Stimulated activated CD4-positive, alpha-beta T cell treated with anti-CD3 and anti-CD28 coated beads, TNF-alpha, amount 100 ng/mL, for 4 hours (primary cell): ENCODE measurements around the gene PTPRN2.

Experiments used
- DNase-seq, 3 experiments: peaks; one replicate each; pipeline ENCODE4 v3.0.0-alpha.2; 2020; ENCODE audit warnings: low read depth in 3 of 3

Gene PTPRN2

DNA sequence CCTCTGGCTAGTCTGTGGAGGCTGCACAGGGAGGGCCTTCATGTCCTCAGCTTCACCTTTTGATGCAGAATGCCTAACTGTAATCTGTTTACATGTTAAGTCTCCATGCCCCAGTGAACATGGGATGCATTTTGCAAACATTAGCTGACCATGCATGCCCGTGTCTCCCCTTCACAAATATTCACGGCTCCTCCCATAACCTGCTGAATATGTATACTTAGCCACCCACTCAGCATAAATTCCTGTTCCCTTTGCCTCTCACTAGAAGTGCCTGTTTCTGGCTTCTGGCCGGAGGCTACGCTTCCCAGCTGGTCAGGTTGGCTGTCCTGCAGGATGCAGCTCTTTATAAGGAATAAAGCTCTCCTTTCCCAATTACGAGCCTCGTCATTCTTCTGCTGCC lies 698.1 kb downstream of the PTPRN2 start:
- no peak for DNase-seq

GRCh38 chr7:157888579-157888978 lies 699.0 kb downstream of the PTPRN2 start:
- no peak for DNase-seq

GRCh38 chr7:157887400-157887799 lies 700.2 kb downstream of the PTPRN2 start:
- no peak for DNase-seq

DNA sequence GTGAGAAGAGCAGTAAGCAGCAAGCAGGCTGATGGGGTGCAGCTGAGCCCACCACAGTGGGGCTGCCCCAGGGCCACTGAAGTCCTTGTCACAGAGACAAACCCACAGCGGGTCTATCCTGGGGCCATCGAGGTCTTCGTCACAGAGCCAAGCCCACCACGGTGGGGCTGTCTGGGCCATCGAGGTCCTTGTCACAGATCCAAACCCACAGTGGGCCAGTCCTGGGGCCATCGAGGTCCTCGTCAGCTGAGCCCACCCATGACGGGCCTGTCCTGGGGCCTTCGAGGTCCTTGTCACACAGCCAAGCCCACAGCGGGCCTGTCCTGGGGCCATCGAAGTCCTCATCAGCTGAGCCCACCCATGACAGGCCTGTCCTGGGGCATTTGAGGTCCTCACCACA lies 700.9 kb downstream of the PTPRN2 start:
- no peak for DNase-seq

- no peak for DNase-seq
Observed at GRCh38 chr7:157886266-157886665, 701.4 kb downstream of the PTPRN2 start.

DNA sequence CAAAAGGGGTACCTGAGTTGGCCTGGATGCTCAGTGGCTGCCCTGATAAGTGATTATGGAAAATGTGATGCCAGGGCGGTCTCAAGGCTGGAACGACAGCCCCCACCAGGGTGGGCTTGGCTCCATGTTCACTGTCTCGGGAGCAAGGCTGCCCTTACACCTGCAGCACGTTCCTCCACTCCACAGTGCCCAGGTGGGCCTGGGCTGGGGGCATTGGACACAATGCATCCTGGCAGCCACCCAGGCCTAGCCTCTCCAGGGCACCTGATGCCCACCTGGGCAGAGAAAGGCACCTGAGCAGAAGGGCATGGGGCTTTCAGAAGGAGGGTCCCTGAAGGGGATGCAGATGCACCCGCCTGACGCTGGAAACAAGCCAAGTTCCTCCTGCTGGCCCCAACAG lies 702.5 kb downstream of the PTPRN2 start:
- DNase-seq = no peak

DNA sequence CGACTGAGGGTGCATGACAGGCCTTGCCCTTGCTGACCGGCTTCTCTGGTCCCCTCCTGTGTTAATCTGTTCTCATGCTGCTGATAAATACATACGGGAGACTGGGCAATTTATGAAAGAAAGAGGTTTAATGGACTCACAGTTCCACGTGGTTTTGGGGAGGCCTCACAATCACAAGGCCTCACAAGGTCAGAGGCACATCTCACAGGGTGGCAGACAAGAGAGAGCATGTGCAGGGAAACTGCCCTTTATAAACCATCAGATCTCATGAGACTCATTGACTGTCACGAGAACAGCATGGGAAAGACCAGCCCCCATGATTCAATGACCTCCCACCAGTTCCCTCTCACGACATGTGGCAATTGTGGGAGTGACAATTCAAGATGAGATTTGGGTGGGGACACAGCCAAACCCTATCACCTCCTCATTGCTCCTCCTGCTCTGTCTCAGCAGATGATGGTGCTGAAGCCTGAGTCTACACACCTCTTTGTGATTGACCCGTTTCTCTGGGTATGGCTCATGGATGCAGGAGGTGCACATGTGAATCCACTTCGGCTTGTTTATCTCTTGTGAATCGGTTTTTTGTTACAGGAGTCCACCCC lies 703.1 kb downstream of the PTPRN2 start:
- DNase-seq = no peak

GRCh38 chr7:157881048-157881771 lies 706.4 kb downstream of the PTPRN2 start:
- DNase-seq = no peak

DNA sequence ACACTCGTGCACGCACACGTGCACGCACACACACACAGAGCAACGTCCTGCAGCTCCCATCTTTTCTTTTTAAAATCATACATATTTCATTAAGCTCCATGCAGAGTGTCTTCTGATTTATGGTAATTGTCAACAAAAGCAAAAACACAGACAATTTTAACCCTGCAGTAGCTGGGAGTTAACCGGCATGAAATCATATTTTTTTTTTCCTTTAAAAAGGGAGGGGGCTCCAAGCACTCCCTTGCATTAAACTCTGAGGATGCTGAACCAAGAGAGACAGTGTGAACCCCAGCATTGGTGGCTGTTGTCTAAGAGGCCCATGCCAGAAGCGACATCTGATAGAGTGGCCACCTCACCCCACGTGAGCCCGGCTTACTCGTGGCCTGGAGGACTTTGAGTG lies 708.2 kb downstream of the PTPRN2 start:
- no peak for DNase-seq

DNA sequence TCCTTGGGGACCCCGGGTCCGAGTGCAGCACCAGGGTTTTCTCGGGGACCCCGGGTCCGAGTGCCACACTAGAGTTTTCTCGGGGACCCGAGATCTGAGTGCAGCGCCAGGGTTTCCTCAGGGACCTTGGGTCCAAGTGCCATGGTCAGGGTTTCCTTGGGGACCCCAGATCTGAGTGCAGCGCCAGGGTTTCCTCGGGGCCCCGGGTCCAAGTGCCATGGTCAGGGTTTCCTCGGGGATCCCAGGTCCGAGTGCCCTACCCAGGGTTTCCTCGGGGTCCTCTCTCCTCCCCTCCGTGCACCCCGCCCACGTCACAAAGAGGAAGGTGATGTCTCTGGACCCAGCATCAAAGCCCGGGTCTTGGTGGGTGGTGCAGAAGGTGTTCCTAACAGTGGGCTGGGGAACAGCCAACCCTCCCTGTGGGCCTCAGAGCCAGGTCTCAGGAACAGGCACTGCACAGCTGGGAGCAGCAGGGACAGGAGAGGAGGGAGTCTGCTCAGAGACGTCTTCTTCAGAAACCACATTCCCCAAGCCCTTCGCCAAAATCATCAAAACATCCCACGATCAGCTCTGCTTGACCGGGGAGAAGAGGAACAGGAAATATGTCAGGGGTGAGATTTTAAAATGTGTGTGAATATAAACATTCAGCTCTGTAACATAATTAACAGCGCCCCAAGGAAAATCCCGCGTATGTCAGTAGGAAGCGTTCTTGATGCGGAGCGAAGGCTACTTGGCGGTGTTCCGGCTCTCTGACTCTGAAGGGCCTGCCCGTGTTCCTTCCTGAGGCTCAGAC lies 710.1 kb downstream of the PTPRN2 start:
- DNase-seq = no peak

DNA sequence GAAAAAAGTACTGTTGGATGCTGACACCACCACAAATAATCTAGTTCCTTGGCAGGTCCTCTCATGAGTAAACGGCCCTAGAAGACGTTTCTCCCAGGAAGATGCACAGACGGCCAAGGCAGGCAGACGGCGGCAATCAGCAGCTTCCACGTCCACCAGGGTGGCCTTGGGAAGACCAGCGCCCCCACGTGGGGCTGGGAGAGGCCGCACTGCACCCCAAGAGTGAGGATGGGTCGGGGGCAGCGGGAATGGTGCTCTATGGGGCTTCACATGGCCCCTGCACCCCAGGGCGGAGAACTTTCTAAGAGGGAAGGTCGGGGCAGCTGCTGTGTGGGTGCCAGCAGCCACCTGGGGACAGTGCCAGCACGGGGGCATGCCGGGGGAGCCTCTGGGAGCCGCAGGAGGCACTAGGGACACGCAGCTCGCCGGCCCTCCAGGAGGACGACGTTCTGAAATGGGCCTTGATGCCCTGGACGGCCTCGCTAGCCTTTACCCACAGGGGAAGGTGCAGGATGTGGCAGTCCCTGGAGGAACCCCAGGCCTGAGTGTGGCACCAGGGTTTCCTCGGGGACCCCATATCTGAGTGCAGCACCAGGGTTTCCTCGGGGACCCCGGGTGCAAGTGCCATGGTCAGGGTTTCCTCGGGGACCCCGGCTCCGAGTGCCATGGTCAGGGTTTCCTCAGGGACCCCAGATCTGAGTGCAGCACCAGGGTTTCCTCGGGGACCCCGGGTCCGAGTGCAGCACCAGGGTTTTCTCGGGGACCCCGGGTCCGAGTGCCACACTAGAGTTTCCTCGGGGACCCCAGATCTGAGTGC lies 710.9 kb downstream of the PTPRN2 start:
- no peak for DNase-seq

DNA sequence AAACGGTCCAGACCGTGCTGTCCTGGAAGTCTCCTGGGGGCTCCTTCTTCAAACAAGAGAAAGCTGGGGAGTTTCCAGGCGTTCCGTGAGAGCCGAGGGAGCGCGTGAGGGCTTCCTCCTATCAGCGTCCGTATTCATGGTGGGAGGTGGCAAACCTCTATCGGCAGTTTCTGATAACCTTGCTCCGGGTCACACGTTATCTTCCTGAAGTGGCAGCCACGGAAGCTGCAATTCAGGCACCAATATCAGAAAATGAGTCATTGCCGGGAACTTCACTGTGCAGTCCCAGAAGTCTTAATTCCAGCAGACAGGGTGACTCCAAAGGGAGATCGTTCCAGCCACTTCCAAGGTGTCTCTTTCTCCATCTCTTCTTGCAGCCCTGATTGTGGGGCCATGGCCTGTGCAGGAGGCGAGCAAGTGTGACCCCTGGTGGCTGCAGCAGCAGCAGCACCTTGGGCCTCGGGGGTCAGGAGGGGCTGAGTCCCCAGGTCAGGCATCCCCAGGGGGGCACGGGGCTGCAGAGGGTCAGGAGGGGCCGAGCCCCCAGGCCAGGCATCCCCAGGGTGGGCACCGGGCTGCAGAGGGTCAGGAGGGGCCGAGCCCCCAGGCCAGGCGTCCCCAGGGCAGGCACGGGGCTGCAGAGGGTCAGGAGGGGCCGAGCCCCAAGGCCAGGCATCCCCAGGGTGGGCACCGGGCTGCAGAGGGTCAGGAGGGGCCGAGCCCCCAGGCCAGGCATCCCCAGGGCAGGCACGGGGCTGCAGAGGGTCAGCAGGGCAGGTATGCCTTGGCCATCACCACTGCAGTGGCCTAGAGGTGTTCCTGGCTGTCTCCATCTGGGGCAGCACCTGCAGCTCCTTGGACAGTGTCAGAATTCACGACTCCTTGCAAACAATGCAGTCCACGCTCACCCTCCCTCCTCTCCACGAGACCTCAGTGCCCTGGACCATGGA lies 712.1 kb downstream of the PTPRN2 start:
- DNase-seq = peak; percentile 31 to 48 (median 34)

GRCh38 chr7:157874870-157875229 lies 712.8 kb downstream of the PTPRN2 start:
- no peak for DNase-seq

GRCh38 chr7:157874208-157874816 lies 713.3 kb downstream of the PTPRN2 start:
- no peak for DNase-seq

DNA sequence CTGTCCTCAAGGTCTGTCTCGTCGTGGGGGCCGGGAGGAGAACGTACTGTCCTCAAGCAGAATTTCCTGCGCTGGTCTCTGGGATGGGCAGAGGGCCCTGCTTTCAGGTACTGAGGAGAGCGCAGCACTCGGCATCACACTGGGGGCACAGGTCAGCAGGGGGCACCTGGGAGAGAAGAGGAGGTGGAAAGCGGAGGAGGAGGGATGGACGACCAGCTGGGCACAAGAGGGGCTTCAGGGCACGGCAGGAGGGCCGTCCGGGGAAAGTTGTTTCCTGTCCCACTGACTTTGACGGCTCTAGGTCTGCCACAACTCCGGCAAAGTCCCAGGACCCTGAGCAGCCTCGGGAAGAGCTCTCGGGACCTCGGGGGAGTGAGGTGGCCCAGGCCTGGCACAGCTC lies 714.0 kb downstream of the PTPRN2 start:
- DNase-seq = no peak

- no peak for DNase-seq
Observed at GRCh38 chr7:157873181-157873580, 714.4 kb downstream of the PTPRN2 start.

DNA sequence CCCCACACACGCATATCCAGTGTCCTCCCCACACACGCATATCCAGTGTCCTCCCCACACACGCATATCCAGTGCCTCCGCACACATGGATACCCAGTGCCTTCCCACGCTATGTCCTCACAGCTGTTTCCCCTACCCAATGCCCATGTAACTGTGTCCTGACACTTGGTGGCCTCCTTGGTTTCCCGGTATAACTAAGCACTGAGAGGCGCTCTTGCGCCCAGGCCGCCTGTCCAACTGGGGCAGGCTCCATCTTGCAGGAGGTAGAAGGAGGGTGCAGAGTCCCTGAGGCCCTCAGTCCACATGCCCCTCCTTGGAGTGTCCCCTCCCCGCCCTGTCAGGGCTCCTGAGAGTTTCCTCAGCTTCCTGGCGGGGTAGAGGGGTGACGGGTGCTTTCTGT lies 715.2 kb downstream of the PTPRN2 start:
- no peak for DNase-seq

DNA sequence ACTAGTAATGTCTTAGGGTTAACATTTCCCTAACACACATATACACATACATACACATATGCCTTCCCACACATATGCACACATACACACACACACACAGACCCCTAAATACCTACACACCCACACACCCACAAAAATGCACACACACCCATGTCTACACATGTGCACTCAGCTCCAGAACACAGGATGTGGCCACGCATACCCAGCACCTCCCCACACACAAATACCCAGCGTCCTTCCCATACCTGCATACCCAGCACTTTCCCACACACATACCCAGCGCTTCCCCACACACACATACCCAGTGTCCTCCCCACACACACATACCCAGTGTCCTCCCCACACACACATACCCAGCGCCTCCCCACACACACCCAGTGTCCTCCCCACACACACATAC lies 715.9 kb downstream of the PTPRN2 start:
- no peak for DNase-seq

DNA sequence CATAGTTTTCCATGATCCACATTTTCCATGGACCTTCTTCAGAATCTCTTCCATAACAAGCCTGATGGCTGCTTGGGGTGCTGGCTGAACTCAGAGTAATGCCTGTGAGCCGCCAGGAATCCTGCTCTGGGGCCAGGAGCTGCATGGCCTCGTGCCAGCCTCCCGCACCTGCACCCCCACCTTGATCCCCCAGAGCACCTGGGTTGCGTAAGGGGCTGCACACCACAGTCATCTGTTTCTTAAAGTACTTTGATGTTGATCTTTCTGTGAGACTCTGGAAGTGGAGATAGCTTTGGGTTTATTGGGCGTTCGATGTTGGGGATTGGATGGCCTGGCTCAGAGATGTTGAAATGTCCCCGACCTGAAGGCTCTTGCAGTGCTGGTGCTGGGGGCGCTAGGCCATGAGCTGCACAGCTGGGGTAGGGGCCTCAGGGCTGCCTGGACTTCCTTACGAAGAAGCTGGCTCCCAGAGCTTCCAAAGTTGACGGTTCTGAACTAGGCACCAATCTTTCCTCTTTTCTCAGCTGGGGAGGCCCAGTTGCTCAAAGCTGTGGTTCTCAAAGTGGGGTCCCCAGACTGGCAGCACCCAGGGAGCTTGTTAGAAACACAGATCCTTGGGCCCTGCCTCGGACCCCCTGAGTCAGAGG lies 716.9 kb downstream of the PTPRN2 start:
- DNase-seq = no peak

DNA sequence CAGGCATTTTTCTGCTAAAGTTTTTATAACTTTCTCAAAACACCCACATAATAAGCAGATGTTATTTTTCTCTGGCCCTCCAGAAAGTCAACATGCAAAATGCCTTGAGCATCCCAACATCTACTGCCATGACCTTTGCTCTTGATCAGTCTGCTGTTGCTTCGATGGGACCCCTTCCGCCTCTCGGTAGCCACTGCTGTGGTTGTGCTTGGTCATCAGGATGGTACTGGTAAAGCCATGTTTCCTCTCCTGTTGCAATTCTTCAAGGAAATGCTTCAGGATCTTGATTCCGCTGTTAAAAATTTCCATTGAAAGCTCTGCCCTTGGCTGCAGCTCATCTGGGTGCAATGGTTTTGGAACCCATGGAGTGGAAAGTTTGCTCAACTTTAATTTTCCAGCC lies 717.8 kb downstream of the PTPRN2 start:
- no peak for DNase-seq
